Common myeloid progenitor, CD34-positive (primary cell): ENCODE measurements around the gene GNAS.
A peak's percentile ranks its signal among the peaks of the same experiment; 100 is the strongest.

ENCODE experiments used
- CTCF ChIA-PET: fragments of 350-600 bp; sonication (Branson Sonifier 250); formaldehyde crosslinking; loops from one replicate; lab custom pipeline; 2021; ENCODE audit warnings: antibody characterized with exemption; lab: Charles Lee
- POLR2A ChIA-PET: fragments of 350-600 bp; sonication (Branson Sonifier 250); formaldehyde crosslinking; loops from one replicate; lab custom pipeline; 2021; ENCODE audit warnings: antibody characterized with exemption; lab: Charles Lee
- DNase-seq, 3 donors: peaks; one replicate each; pipeline versions ENCODE4 v3.0.0 to v3.0.0-alpha.2; 2013
- H3K27ac ChIP-seq, 2 experiments: 1 replicate in 1 of 2; 2 replicates in 1 of 2; pipeline ENCODE4 v1.7.0; 2013; ENCODE audit warnings: inconsistent platforms in 2 of 2, low read length in 2 of 2, mild to moderate bottlenecking in 2 of 2, low read depth in 1 of 2, moderate library complexity in 1 of 2; ENCODE audit not compliant: severe bottlenecking in 2 of 2, insufficient read depth in 1 of 2, poor library complexity in 1 of 2
- H3K27me3 ChIP-seq, 5 experiments: replicated peaks in 2 of 5; 1 replicate in 3 of 5; 2 replicates in 2 of 5; pipeline versions ENCODE4 v1.6.1 to v1.7.0; 2013; ENCODE audit warnings: low read length in 4 of 5, mild to moderate bottlenecking in 2 of 5, moderate library complexity in 2 of 5, inconsistent platforms in 1 of 5; ENCODE audit not compliant: insufficient read depth in 5 of 5, control insufficient read depth in 4 of 5
- H3K36me3 ChIP-seq, 4 experiments: 1 replicate in 2 of 4; 2 replicates in 2 of 4; pipeline versions ENCODE4 v1.6.1 to v1.7.0; 2013; ENCODE audit warnings: low read length in 3 of 4, control low read depth in 1 of 4, mild to moderate bottlenecking in 1 of 4; ENCODE audit not compliant: control insufficient read depth in 4 of 4, insufficient read depth in 4 of 4
- H3K4me1 ChIP-seq, 4 experiments: 1 replicate in 3 of 4; 2 replicates in 1 of 4; pipeline versions ENCODE4 v1.6.1 to v1.7.1; 2013; ENCODE audit warnings: low read length in 3 of 4, mild to moderate bottlenecking in 3 of 4, control low read depth in 1 of 4, inconsistent platforms in 1 of 4, moderate library complexity in 1 of 4; ENCODE audit not compliant: control insufficient read depth in 4 of 4, insufficient read depth in 4 of 4; ENCODE audit errors: control extremely low read depth in 1 of 4
- H3K4me3 ChIP-seq, 7 experiments: 1 replicate in 4 of 7; 2 replicates in 3 of 7; pipeline versions ENCODE4 v1.5.1 to v1.7.0; 2013; ENCODE audit warnings: mild to moderate bottlenecking in 7 of 7, low read length in 6 of 7, moderate library complexity in 6 of 7, inconsistent platforms in 2 of 7, low read depth in 2 of 7, control low read depth in 1 of 7; ENCODE audit not compliant: insufficient read depth in 4 of 7, control insufficient read depth in 1 of 7; ENCODE audit errors: extremely low read depth in 1 of 7
- H3K9me3 ChIP-seq, 5 experiments: 1 replicate in 4 of 5; 2 replicates in 1 of 5; pipeline versions ENCODE4 v1.6.1 to v1.7.1; 2013; ENCODE audit warnings: low read length in 4 of 5, mild to moderate bottlenecking in 2 of 5, inconsistent platforms in 1 of 5, low read depth in 1 of 5, moderate library complexity in 1 of 5; ENCODE audit not compliant: control insufficient read depth in 4 of 5, insufficient read depth in 2 of 5; ENCODE audit errors: control extremely low read depth in 1 of 5
- WGBS: methylation state at CpG from one replicate; pipeline ENCODE4 v1.1.5; 2013; ENCODE audit not compliant: insufficient coverage; 5-methylcytosine and 5-hydroxymethylcytosine counted together

The GNAS gene

DNA sequence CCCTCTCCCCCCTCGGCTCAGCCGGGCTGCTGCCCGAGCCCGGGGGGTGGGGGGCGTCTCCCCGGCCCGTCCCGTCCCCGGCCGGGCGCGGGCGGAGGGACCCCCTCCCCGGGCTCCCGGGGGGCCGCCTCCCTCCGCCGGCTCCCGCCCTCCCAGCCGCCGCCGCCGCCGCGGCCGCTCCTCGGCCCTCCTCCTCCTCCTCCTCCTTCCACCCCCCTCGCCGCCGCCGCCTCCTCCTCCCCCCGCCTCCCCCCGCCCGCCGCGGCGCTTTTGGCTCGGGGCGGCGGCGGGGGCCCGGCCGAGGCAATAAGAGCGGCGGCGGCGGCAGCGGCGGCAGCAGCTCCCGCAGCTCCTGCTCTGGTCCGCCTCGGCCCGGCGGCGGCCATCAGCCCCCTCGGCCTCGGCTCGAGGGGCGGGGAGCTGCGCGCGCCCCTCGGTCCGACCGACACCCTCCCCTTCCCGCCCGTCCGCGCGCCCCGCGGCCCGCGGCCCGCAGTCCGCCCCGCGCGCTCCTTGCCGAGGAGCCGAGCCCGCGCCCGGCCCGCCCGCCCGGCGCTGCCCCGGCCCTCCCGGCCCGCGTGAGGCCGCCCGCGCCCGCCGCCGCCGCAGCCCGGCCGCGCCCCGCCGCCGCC lies 38.7 kb downstream of the GNAS start:
- peaks cover 28 to 54% (median 46%) of the 10 kb centered on the region in 4 experiments for H3K4me1 ChIP-seq

GRCh38 chr20:58891718-58892140 lies 39.2 kb downstream of the GNAS start:
- H3K27ac ChIP-seq: peak overlapping the region; percentile 87 to 97
- H3K27me3 ChIP-seq: no peaks in the 10 kb centered on the region
- 0% methylated on average over 28 of the region's 55 CpGs for WGBS
- DNase-seq: peak in 2 of 3 donors; percentile 58 to 64
- CTCF ChIA-PET: no interaction called here
- peaks cover 28 to 57% (median 49%) of the 10 kb centered on the region in 4 experiments for H3K4me1 ChIP-seq
- peaks cover 3 to 15% (median 6%) of the 10 kb centered on the region in 4 experiments for H3K36me3 ChIP-seq
- no peaks in the 10 kb centered on the region for H3K9me3 ChIP-seq
- POLR2A ChIA-PET: interaction anchor here (1.9 kb wide), 2 partner anchors 15 to 140 kb away, joined by 9 to 11 read pairs; partner anchors contain the start of gene ATP5F1E
- peak overlapping the region; percentile 55 to 88 (median 78) for H3K4me3 ChIP-seq

More for the DNA sequence above, 38.7 kb downstream of the GNAS start:
- WGBS: 0% methylated on average over 33 of the region's 105 CpGs
- Histone ChIP-seq H3K4me3 (peak overlapping the region; percentile 64 to 88 (median 79)), H3K27me3 (no peaks in the 10 kb centered on the region), H3K9me3 (no peaks in the 10 kb centered on the region), H3K36me3 (peaks cover under 1 to 10% (median 3%) of the 10 kb centered on the region in 4 experiments), H3K27ac (peak overlapping the region in 1 of 2 experiments; percentile 97)
- ChIA-PET CTCF (no interaction called here), POLR2A (interaction anchor here (1.9 kb wide), 2 partner anchors 16 to 141 kb away, joined by 9 to 11 read pairs; partner anchors contain the start of gene ATP5F1E)
- DNase-seq: peak in 1 of 3 donors; percentile 57

DNA sequence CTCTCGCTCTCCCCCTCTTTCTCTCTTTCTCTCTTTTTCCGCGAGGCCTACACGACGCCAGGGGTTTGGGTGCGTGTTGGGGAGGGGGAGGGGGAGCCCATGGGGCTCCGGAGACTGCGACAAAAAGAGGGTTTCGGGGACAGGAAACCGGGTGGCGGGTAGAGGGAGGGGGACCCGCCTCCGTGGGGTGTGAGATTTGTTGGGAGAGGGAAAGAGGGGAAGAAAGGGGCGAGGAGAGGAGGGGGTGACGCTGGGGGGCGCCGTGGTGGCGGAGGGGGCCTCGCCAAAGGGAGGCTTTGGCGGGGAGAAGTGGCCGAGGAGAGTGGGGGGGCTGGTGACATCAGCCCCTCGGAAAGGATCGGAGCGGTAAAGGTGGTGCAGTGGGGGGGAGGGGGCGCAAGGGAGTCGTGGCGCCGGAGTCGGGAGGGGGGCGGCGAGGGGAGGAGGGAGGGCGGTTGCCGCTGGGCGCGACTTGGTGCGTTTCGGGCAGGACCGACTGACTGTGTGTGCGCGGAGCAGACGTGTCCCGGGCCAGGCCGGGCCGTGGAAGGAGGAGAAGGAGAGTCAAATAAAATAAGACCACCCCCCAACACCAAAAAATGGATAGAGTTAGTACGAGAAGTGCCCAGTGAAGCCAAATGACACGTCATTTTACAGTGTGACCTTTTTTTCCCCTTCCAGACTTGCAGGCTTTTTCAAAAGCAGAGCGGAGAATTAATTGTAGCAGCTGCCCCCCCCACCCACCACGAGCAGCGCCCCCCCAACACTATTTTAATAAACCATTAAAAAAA lies 39.8 kb downstream of the GNAS start:
- Histone ChIP-seq H3K27ac (peak overlapping the region; percentile 87 to 97), H3K9me3 (no peaks in the 10 kb centered on the region), H3K4me1 (peaks cover 28 to 62% (median 54%) of the 10 kb centered on the region in 4 experiments), H3K27me3 (no peaks in the 10 kb centered on the region), H3K36me3 (peaks cover 3 to 21% (median 10%) of the 10 kb centered on the region in 4 experiments), H3K4me3 (peak overlapping the region; percentile 55 to 88 (median 78))
- CTCF ChIA-PET: no interaction called here
- peak; percentile 81 to 93 (median 91) for DNase-seq
- POLR2A ChIA-PET: interaction anchor here (1.9 kb wide), 2 partner anchors 15 to 140 kb away, joined by 9 to 11 read pairs; partner anchors contain the start of gene ATP5F1E
- WGBS: 0% methylated on average over 3 of the region's 49 CpGs

DNA sequence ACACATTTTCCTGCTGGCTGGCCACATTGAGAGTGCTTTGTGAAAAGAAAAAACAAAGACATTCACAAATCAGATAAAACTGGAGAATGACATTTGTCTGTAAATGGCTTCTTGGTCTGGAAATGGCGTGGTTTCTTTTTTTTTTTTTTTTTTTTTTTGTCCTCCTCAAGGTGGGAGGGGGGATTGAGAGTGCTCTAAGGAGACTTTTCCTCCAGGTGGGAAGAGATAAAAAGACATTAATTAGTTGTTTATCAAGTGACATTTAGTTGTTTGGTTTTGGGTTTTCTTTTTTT lies 40.4 kb downstream of the GNAS start:
- Histone ChIP-seq H3K4me3 (peak overlapping the region in 6 of 7 experiments; percentile 73 to 88 (median 79)), H3K36me3 (peaks cover 3 to 26% (median 10%) of the 10 kb centered on the region in 4 experiments), H3K27ac (peak overlapping the region; percentile 64 to 97), H3K27me3 (no peaks in the 10 kb centered on the region), H3K4me1 (peaks cover 31 to 65% (median 53%) of the 10 kb centered on the region in 4 experiments), H3K9me3 (no peaks in the 10 kb centered on the region)
- ChIA-PET POLR2A (no interaction called here), CTCF (no interaction called here)
- 0% methylated on average over 1 of the region's 1 CpG for WGBS
- DNase-seq: peak in 2 of 3 donors; percentile 36 to 43

GRCh38 chr20:58893355-58894120 lies 41.0 kb downstream of the GNAS start:
- peaks cover 29 to 60% (median 48%) of the 10 kb centered on the region in 4 experiments for H3K4me1 ChIP-seq
- H3K27ac ChIP-seq: peak overlapping the region in 1 of 2 experiments; percentile 97
- peak overlapping the region in 5 of 7 experiments; percentile 73 to 88 (median 78) for H3K4me3 ChIP-seq
- H3K9me3 ChIP-seq: no peaks in the 10 kb centered on the region
- H3K36me3 ChIP-seq: peaks cover 9 to 31% (median 12%) of the 10 kb centered on the region in 4 experiments
- ChIA-PET POLR2A (no interaction called here), CTCF (interaction anchor here (0.6 kb wide), 1 partner anchor 44 kb away, joined by 3 read pairs; no protein-coding TSS in a partner anchor)
- DNase-seq: no peak
- no CpG with 5 or more reads among the region's 5 CpGs for WGBS
- no peaks in the 10 kb centered on the region for H3K27me3 ChIP-seq

DNA sequence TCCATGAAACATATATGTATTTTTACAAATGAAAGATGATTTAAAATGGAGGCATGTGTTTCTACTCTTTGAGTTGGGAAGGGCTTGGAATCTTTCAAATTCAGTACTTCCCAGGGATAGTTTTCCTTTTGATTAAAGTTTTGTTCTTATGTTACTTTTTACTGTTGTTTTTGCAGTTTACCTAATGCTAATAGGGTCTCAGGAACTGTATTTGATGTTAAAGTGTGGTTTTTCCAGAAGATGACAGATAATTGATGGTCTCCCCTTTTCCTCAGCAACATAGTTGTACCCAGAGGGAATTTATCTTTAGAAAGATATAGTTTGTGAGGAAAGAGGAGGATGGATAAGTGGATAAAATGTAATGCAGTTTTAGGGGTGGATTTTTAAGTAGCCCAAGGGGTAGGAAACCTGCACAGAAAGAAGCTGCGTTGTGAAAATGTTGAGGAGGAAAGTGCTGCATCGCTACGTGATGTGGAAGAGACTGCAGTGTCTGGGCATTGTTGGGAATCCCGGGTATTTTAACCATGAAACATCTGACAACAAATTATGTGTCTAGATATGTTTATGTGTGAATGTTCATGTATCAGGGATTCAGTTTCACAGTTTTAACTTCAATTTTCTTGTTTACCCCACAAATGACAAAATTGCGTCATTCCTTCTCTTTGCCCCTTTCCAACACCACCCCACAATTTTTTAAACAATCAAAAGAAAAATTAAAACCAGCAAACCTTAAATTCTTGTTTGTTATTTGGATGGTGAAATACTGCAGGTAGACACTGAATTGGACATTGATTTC lies 42.3 kb downstream of the GNAS start:
- Histone ChIP-seq H3K27ac (peak overlapping the region; percentile 1 to 46), H3K27me3 (no peaks in the 10 kb centered on the region), H3K4me3 (peak overlapping the region in 3 of 7 experiments; percentile 36 to 53 (median 41)), H3K36me3 (peaks cover 10 to 44% (median 20%) of the 10 kb centered on the region in 4 experiments), H3K9me3 (no peaks in the 10 kb centered on the region), H3K4me1 (peaks cover 29 to 59% (median 47%) of the 10 kb centered on the region in 4 experiments)
- WGBS: 39% methylated on average over 3 of the region's 5 CpGs
- DNase-seq: no peak
- CTCF ChIA-PET: interaction anchor here (1.3 kb wide), 1 partner anchor 13 kb away, joined by 4 read pairs; no protein-coding TSS in a partner anchor
- POLR2A ChIA-PET: no interaction called here
